Measurements from ENCODE around the gene TDRD12. TPM values are rescaled to one million over a fixed set of nuclear protein-coding genes. Genes with fewer than 3 reads are reported as not detected.
"Not testable (repeated sequence)": the region's sequence is repeated elsewhere in the genome, so short reads cannot be mapped to it uniquely, and the experiment has no call there.

The TDRD12 gene
- polyA plus RNA-seq, 1 donor: 0.28 TPM

DNA sequence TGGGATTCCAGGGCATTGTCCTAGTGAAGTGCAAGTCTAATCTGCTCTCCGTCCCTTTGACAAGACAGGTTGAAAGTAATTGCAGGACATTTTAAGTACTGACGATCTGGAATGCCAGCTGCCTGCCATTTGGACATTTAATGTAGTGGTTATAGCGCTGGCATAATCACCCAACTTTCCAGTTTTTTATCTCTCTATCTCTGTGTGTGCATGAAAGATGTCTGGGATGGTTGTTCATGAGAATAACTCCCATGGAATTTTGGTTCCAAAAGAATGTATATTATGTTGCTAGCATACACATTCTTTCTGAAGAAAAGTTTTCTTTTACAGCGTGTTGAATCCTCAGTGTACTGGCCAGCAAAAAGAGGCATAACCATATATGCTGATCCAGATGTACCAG lies 53.6 kb downstream of the TDRD12 start:
- no CpG with 5 or more reads among the region's 4 CpGs for WGBS (ENCODE audit: insufficient coverage, low lambda C conversion rate)
- Histone ChIP-seq H3K27me3 (ENCODE audit: control insufficient read depth, insufficient read depth, low read length) (no peaks in the 10 kb centered on the region), H3K4me1 (ENCODE audit: control insufficient read depth, insufficient read depth, low read length) (no peaks in the 10 kb centered on the region), H3K9me3 (ENCODE audit: control insufficient read depth, low read depth, low read length) (no peaks in the 10 kb centered on the region), H3K4me3 (ENCODE audit: low read length) (no peak overlapping the region), H3K27ac (ENCODE audit: low read length) (no peak overlapping the region), H3K36me3 (ENCODE audit: control insufficient read depth, insufficient read depth, low read length) (no peaks in the 10 kb centered on the region)
- DNase-seq: no peak

DNA sequence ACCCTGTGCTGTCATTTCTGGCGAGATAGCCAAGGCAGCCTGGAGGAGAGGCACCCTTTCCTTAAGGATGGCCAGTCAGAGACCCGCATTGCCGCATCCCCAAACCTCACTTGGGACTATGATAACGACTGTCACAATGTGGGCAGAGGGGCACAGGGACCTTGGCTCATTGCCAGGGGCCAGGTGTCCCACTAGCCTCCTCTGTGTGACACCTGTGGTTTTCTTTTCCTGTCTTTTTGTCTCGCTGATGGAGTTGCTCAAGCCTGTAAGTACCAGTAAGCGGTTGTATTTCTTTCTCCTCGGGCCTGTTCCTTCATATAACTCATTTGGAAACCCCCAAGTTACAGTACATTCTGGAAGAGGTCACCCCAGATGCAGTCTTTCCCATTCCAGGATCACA lies 59.5 kb downstream of the TDRD12 start:
- no peaks in the 10 kb centered on the region for H3K4me1 ChIP-seq (ENCODE audit: control insufficient read depth, insufficient read depth, low read length)
- H3K4me3 ChIP-seq (ENCODE audit: low read length): no peak overlapping the region
- WGBS (ENCODE audit: insufficient coverage, low lambda C conversion rate): 86% methylated on average over 2 of the region's 7 CpGs
- H3K36me3 ChIP-seq (ENCODE audit: control insufficient read depth, insufficient read depth, low read length): no peaks in the 10 kb centered on the region
- no peaks in the 10 kb centered on the region for H3K27me3 ChIP-seq (ENCODE audit: control insufficient read depth, insufficient read depth, low read length)
- H3K9me3 ChIP-seq (ENCODE audit: control insufficient read depth, low read depth, low read length): no peaks in the 10 kb centered on the region
- no peak overlapping the region for H3K27ac ChIP-seq (ENCODE audit: low read length)
- no peak for DNase-seq

DNA sequence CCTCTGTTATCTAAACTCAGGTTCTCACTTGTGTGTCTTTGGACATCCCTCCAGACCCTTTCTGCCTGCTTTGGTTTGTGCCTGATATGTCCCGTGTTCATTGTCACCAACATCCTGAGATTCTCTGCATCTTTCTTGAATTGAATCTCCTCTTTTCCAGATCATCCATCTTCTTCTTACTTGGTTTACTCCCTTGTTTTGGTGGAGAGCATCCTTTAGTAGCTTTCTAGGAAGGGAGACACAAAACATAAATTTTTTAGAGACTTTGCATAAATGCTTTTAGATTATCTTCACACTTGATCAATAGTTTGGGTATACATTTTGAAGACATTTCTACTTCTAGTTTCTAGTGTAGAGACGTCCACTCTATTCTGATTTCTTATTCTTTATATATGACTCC lies 61.7 kb downstream of the TDRD12 start:
- Histone ChIP-seq H3K4me3 (ENCODE audit: low read length) (no peak overlapping the region), H3K27ac (ENCODE audit: low read length) (no peak overlapping the region), H3K36me3 (ENCODE audit: control insufficient read depth, insufficient read depth, low read length) (no peaks in the 10 kb centered on the region), H3K9me3 (ENCODE audit: control insufficient read depth, low read depth, low read length) (no peaks in the 10 kb centered on the region), H3K27me3 (ENCODE audit: control insufficient read depth, insufficient read depth, low read length) (no peaks in the 10 kb centered on the region), H3K4me1 (ENCODE audit: control insufficient read depth, insufficient read depth, low read length) (no peaks in the 10 kb centered on the region)
- WGBS (ENCODE audit: insufficient coverage, low lambda C conversion rate): 94% methylated on average over 2 of the region's 2 CpGs
- DNase-seq: no peak

DNA sequence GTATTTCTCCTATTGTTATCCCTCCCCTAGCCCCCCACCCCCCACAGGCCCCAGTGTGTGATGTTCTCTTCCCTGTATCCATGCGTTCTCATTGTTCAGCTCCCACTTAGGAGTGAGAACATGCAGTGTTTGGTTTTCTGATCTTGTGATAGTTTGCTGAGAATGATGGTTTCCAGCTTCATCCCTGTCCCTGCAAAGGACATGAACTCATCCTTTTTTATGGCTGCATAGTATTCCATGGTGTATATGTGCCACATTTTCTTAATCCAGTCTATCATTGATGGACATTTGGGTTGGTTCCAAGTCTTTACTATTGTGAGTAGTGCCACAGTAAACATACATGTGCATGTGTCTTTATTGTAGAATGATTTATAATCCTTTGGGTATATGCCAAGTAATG lies 62.5 kb downstream of the TDRD12 start:
- DNase-seq; H3K27me3 ChIP-seq (ENCODE audit: control insufficient read depth, insufficient read depth, low read length); H3K27ac ChIP-seq (ENCODE audit: low read length); H3K4me3 ChIP-seq (ENCODE audit: low read length); H3K4me1 ChIP-seq (ENCODE audit: control insufficient read depth, insufficient read depth, low read length); H3K36me3 ChIP-seq (ENCODE audit: control insufficient read depth, insufficient read depth, low read length); H3K9me3 ChIP-seq (ENCODE audit: control insufficient read depth, low read depth, low read length): not testable (repeated sequence)
- WGBS (ENCODE audit: insufficient coverage, low lambda C conversion rate): no CpG with 5 or more reads among the region's 1 CpG

DNA sequence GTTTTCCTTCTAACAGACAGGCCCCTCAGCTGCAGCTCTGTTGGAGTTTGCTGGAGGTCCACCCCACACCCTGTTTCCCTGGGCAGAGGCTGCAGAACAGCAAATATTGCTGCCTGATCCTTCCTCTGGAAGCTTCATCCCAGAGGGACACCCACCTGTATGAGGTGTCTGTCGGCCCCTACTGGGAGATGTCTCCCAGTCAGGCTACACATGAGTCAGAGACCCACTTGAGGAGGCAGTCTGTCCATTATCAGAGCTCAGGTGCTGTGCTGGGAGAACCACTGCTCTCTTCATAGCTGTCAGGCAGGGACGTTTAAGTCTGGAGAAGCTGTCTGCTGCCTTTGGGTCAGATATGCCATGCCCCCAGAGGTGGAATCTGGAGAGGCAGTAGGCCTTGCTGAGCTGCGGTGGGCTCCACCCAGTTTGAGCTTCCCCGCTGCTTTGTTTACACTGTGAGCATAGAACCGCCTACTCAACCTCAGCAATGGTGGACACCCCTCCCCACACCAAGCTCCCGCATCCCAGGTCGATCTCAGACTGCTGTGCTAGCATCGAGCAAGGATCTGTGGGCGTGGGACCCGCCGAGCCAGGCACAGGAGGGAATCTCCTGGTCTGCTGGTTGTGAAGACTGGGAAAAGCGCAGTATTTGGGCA lies 67.7 kb downstream of the TDRD12 start:
- H3K27me3 ChIP-seq (ENCODE audit: control insufficient read depth, insufficient read depth, low read length); DNase-seq; H3K36me3 ChIP-seq (ENCODE audit: control insufficient read depth, insufficient read depth, low read length); H3K9me3 ChIP-seq (ENCODE audit: control insufficient read depth, low read depth, low read length); H3K4me1 ChIP-seq (ENCODE audit: control insufficient read depth, insufficient read depth, low read length); H3K27ac ChIP-seq (ENCODE audit: low read length); H3K4me3 ChIP-seq (ENCODE audit: low read length): not testable (repeated sequence)
- no CpG with 5 or more reads among the region's 12 CpGs for WGBS (ENCODE audit: insufficient coverage, low lambda C conversion rate)

DNA sequence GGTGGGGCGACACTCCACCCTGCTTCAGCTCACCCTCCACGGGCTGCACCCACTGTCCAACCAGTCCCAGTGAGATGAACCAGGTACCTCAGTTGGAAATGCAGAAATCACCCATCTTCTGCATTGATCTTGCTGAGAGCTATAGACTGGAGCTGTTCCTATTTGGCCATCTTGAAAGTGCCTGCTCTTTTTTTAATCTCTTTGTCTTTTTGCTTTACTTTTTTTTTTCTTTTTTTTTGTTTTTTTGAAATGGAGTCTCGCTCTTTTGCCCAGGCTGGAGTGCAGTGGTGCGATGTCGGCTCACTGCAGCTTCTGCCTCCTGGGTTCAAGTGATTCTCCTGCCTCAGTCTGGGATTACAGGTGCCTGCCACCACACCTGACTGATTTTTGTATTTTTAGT lies 68.3 kb downstream of the TDRD12 start:
- H3K4me3 ChIP-seq (ENCODE audit: low read length); H3K9me3 ChIP-seq (ENCODE audit: control insufficient read depth, low read depth, low read length); H3K4me1 ChIP-seq (ENCODE audit: control insufficient read depth, insufficient read depth, low read length); H3K27me3 ChIP-seq (ENCODE audit: control insufficient read depth, insufficient read depth, low read length); H3K27ac ChIP-seq (ENCODE audit: low read length); DNase-seq; H3K36me3 ChIP-seq (ENCODE audit: control insufficient read depth, insufficient read depth, low read length): not testable (repeated sequence)
- 100% methylated on average over 3 of the region's 5 CpGs for WGBS (ENCODE audit: insufficient coverage, low lambda C conversion rate)

DNA sequence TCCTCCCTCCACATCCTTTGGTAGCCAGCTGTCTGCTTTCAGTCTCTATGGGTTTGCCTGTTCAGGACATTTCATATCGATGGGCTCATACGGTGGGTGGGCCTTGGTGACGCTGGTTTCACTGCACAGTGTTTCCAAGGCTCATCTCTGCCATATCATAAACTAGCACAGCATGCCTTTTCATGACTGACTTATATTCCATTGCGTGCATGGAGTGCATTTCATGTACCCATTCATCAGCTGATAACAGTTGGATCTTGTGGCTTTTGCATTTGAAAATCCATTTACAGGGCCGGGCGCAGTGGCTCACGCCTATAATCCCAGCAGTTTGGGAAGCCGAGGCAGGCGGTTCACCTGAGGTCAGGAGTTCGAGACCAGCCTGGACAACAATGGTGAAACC lies 69.9 kb downstream of the TDRD12 start:
- Histone ChIP-seq H3K4me1 (ENCODE audit: control insufficient read depth, insufficient read depth, low read length) (no peaks in the 10 kb centered on the region), H3K4me3 (ENCODE audit: low read length) (no peak overlapping the region), H3K27ac (ENCODE audit: low read length) (no peak overlapping the region), H3K27me3 (ENCODE audit: control insufficient read depth, insufficient read depth, low read length) (no peaks in the 10 kb centered on the region), H3K36me3 (ENCODE audit: control insufficient read depth, insufficient read depth, low read length) (no peaks in the 10 kb centered on the region), H3K9me3 (ENCODE audit: control insufficient read depth, low read depth, low read length) (no peaks in the 10 kb centered on the region)
- DNase-seq: no peak
- WGBS (ENCODE audit: insufficient coverage, low lambda C conversion rate): no CpG with 5 or more reads among the region's 10 CpGs

DNA sequence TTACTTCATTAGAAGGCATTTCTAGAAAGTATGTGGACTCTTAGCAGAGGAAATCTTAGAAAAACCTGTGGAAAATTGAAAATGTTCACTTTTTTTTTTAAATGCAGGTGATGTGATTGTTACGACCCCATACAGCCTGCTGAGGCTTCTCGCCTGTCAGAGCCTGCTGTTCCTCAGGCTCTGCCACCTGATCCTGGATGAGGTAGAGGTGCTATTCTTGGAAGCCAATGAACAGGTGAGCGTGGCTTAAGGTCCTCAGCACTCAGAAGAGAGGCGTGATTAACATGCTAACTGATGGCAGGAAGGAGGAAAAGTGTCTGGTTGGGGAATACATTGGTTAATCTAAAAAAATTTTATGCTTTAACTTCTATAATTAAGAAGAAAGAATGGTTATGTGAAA lies 78.6 kb downstream of the TDRD12 start:
- no peak for DNase-seq
- no peaks in the 10 kb centered on the region for H3K36me3 ChIP-seq (ENCODE audit: control insufficient read depth, insufficient read depth, low read length)
- H3K27ac ChIP-seq (ENCODE audit: low read length): no peak overlapping the region
- no CpG with 5 or more reads among the region's 4 CpGs for WGBS (ENCODE audit: insufficient coverage, low lambda C conversion rate)
- no peaks in the 10 kb centered on the region for H3K9me3 ChIP-seq (ENCODE audit: control insufficient read depth, low read depth, low read length)
- no peak overlapping the region for H3K4me3 ChIP-seq (ENCODE audit: low read length)
- H3K4me1 ChIP-seq (ENCODE audit: control insufficient read depth, insufficient read depth, low read length): no peaks in the 10 kb centered on the region
- no peaks in the 10 kb centered on the region for H3K27me3 ChIP-seq (ENCODE audit: control insufficient read depth, insufficient read depth, low read length)

DNA sequence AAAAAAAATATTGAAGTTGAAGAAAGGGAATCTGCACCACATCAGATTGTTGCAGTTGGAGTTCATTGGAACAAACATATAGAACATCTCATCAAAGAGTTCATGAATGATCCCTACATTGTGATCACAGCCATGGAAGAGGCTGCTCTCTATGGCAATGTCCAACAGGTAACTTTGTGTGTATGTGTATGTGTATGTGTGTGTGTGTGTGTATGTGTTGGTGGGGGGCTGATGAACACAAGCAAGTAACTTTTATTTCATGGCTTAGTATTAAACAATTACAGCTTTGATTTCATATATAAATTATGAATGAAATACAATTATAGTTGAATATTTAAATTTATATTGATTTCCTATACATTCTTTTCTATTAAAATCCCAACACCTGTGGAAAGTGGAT lies 80.6 kb downstream of the TDRD12 start:
- H3K27ac ChIP-seq (ENCODE audit: low read length): no peak overlapping the region
- no peaks in the 10 kb centered on the region for H3K9me3 ChIP-seq (ENCODE audit: control insufficient read depth, low read depth, low read length)
- no peak overlapping the region for H3K4me3 ChIP-seq (ENCODE audit: low read length)
- H3K4me1 ChIP-seq (ENCODE audit: control insufficient read depth, insufficient read depth, low read length): no peaks in the 10 kb centered on the region
- H3K36me3 ChIP-seq (ENCODE audit: control insufficient read depth, insufficient read depth, low read length): no peaks in the 10 kb centered on the region
- DNase-seq: no peak
- H3K27me3 ChIP-seq (ENCODE audit: control insufficient read depth, insufficient read depth, low read length): no peaks in the 10 kb centered on the region

DNA sequence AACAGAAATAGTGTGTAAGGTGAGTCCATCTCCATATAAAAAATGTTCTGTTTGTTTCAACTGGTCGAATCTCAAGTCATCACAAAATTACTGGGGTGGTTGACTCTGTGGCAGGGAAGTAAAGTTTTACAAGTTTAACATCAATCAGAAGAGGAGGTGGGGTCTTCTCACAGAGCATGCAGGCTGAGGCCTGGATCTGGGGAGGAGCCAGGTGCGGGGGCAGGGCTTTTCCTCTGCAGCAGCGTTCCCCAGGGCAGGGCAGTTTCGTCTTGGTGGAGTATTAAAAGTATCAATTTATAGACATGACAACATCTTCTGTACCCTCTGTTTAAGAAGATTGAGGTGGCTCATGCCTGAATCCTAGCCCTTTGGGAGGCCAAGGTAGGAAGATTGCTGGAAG lies 81.2 kb downstream of the TDRD12 start:
- WGBS (ENCODE audit: insufficient coverage, low lambda C conversion rate): no CpG with 5 or more reads among the region's 4 CpGs
- Histone ChIP-seq H3K27me3 (ENCODE audit: control insufficient read depth, insufficient read depth, low read length) (no peaks in the 10 kb centered on the region), H3K27ac (ENCODE audit: low read length) (no peak overlapping the region), H3K4me1 (ENCODE audit: control insufficient read depth, insufficient read depth, low read length) (no peaks in the 10 kb centered on the region), H3K9me3 (ENCODE audit: control insufficient read depth, low read depth, low read length) (no peaks in the 10 kb centered on the region), H3K36me3 (ENCODE audit: control insufficient read depth, insufficient read depth, low read length) (no peaks in the 10 kb centered on the region), H3K4me3 (ENCODE audit: low read length) (no peak overlapping the region)
- DNase-seq: no peak

DNA sequence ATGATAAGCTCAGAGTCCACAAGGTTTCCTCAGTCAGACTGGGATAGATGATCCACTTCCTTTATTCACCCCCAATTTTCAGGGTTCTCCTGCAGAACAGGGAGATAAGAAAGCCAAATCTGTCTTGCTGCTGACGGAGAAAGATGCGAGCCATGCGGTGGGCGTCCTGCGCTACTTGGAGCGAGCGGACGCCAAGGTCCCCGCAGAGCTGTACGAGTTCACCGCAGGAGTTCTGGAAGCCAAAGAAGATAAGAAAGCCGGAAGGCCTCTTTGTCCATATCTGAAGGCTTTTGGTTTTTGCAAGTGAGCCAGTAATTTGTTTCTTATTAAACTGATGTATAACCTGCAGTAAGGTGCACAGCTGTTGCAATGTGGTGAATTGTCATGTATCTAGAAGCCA lies 83.3 kb downstream of the TDRD12 start:
- Histone ChIP-seq H3K27me3 (ENCODE audit: control insufficient read depth, insufficient read depth, low read length) (no peaks in the 10 kb centered on the region), H3K4me3 (ENCODE audit: low read length) (no peak overlapping the region), H3K9me3 (ENCODE audit: control insufficient read depth, low read depth, low read length) (no peaks in the 10 kb centered on the region), H3K27ac (ENCODE audit: low read length) (no peak overlapping the region), H3K4me1 (ENCODE audit: control insufficient read depth, insufficient read depth, low read length) (no peaks in the 10 kb centered on the region), H3K36me3 (ENCODE audit: control insufficient read depth, insufficient read depth, low read length) (no peaks in the 10 kb centered on the region)
- DNase-seq: no peak
- no CpG with 5 or more reads among the region's 12 CpGs for WGBS (ENCODE audit: insufficient coverage, low lambda C conversion rate)
